Ectodermal cell (in vitro differentiated cells): ENCODE results near the gene NCBP2.

ENCODE experiments used
- H3K27ac ChIP-seq: 2 replicates; pipeline ENCODE4 v1.7.0; 2013; ENCODE audit warnings: mild to moderate bottlenecking, low read depth, low read length; ENCODE audit not compliant: insufficient read depth, poor library complexity, severe bottlenecking
- H3K27me3 ChIP-seq: 2 replicates; pipeline ENCODE4 v1.7.0; 2013; ENCODE audit warnings: mild to moderate bottlenecking, low read length; ENCODE audit not compliant: insufficient read depth, control insufficient read depth, poor library complexity, severe bottlenecking
- H3K36me3 ChIP-seq: one replicate; pipeline ENCODE4 v1.7.0; 2013; ENCODE audit warnings: low read length; ENCODE audit not compliant: control insufficient read depth, insufficient read depth
- H3K4me1 ChIP-seq: one replicate; pipeline ENCODE4 v1.7.0; 2013; ENCODE audit warnings: low read length; ENCODE audit not compliant: control insufficient read depth, insufficient read depth
- H3K4me3 ChIP-seq: 2 replicates; pipeline ENCODE4 v1.7.0; 2013; ENCODE audit warnings: low read depth, low read length, control low read depth; ENCODE audit not compliant: insufficient read depth
- H3K9me3 ChIP-seq: 2 replicates; pipeline ENCODE4 v1.7.0; 2013; ENCODE audit warnings: mild to moderate bottlenecking, low read length, moderate library complexity; ENCODE audit not compliant: control insufficient read depth
- WGBS, 2 experiments: methylation state at CpG; one replicate each; pipeline ENCODE4 v1.1.7; 2013; ENCODE audit warnings: missing lambda C conversion rate in 2 of 2; 5-methylcytosine and 5-hydroxymethylcytosine counted together

NCBP2 gene

DNA sequence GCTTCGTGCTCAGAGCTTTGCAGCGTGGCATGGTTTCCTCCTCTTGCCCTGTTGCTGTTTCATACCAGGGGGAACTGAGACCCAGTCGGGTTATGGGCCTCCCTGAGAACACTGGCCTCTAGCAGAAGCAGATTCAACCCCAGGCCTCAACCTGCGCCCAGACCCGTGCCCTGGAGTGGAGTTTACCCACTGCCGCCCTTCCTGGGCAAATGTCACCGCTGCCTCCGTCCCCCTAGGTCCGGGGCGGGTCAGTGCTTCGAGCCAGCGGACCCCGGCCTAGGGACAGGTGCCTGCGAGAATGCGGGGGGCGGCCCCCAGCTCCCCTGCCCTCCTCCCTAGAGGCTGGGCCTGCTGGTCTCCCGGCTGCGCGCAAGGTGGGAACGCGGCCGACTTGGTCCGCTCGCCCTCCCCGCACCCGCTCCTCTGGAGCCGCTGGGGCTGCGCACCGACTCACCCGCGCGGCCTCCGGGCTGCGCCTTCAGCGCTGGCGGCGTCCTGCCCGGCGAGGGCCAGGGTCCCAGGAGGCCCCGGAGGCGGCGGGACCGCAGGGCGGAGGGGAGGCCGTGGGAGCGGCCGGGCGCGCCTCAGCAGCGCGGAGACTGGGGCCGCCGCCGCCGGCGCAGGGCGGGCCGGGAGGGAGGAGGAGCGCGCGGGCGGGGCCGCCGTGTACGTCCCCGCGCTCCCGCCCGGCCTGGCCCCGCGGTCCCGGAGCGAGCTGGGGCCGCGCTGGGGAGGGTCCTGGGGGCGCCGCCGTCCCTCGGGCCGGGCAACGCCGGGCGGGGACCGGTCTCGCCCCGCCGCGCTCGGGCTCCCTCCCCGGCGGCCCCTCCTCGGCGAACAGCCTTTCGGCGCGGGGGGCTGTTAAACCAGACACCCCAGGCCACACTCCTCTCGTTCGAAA lies 26.2 kb upstream of the NCBP2 start, which contains the start of gene PIGZ:
TSS of gene PIGZ (minus strand) at position 601 of the 901 bp plus-strand sequence. CDS start 16,802 bp downstream, outside the sequence.
- H3K9me3 ChIP-seq, result no peaks in the 10 kb centered on the region
- H3K4me1 ChIP-seq, result no peaks in the 10 kb centered on the region
- H3K27me3 ChIP-seq, result peaks cover 78% of the 10 kb centered on the region
- H3K27ac ChIP-seq, result no peak within 1 kb of the TSS
- no peaks in the 10 kb centered on the region for H3K36me3 ChIP-seq
- H3K4me3 ChIP-seq, result peak within 1 kb of the TSS; percentile 45
- 2% methylated on average over 98 of the region's 98 CpGs for WGBS, 2 experiments

DNA sequence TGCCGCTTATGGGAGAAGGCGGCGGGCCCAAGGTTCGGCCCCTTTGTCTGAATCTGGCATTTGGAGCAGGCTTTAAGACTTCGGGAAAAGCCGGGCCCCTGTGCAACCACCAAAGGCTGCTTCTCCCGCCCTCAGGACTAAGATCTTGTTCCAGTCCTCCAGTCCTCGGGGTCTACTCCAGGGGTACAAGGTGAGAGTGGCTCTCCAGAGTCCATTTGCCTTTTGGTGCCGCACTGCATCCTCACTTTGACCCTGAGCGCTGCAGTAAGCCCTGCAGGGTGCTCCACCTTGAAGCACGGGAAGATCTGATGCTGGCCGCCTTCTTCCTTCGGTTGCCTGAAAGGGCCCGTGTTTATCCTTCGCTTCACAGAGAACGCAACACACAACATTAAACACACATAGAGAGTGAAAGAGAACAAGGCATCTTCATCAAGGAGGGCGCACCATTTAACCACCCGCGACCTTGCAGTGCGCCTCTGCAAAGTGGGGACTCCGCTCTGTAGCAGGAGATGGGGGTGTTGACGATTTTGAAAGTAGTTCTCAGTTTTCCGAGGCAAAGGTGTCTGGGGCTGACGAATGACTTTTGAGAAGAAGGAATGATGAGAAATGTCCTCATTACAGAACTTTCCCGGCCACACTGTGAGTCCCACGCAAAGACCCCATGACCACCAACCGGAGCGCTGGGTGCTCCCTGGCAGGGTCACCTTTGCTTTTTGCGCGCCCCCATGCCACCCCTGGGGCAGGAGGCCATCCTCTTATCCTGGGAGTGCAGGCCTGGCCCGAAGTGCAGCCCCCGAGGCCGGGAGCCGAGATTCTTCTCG lies 25.3 kb upstream of the NCBP2 start:
- Histone ChIP-seq H3K9me3 (no peaks in the 10 kb centered on the region), H3K27me3 (peaks cover 86% of the 10 kb centered on the region), H3K4me3 (peak overlapping the region; percentile 45), H3K27ac (no peak overlapping the region), H3K36me3 (no peaks in the 10 kb centered on the region), H3K4me1 (no peaks in the 10 kb centered on the region)
- 31 to 32% methylated on average over 35 of the region's 35 CpGs for WGBS, 2 experiments

DNA sequence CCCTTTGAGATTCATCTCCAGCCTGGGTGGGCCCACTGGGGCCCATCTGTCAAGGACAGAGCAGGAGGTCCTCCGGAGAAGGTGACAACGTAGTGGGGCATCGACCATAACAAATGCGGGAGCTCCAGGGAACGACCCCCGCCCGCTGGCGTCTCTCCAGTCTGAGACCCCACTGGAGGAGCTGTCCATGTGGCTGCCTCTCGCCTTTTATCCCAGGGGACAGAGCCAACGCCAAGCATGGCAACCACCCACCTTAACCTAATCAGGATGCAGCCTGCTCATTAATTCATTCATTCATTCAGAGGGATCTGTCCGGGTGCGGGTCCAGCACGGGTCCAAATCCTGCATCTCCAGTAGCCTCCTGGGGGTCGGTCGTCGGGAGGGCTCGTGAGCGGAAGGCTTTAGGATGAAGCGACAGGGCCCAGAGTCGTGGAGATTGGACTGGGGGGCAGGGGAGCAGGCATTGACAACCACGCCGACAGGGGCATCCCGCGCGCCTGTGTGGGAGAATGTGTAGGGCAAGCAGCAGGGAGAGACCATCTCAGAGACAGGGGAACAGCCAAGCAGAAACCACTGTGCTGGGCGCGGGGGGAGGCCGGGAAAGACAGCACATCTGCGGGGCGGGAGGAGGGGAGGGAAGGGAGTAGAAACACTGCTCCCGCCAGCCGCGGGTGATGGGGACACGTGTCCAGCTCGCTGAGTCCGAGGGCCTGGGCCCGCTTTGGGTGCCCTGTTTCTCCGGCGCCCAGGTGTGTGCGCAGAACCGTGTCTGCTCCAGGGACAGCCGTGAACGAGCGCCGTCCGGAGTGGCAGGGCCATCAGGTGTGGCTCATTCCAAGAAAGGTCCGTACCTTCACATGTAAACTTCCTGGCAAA lies 24.4 kb upstream of the NCBP2 start:
- WGBS, 2 experiments, result 21 to 23% methylated on average over 47 of the region's 47 CpGs
- Histone ChIP-seq H3K36me3 (no peaks in the 10 kb centered on the region), H3K27ac (no peak overlapping the region), H3K4me1 (no peaks in the 10 kb centered on the region), H3K27me3 (peaks cover 92% of the 10 kb centered on the region), H3K4me3 (peak overlapping the region; percentile 16), H3K9me3 (no peaks in the 10 kb centered on the region)

DNA sequence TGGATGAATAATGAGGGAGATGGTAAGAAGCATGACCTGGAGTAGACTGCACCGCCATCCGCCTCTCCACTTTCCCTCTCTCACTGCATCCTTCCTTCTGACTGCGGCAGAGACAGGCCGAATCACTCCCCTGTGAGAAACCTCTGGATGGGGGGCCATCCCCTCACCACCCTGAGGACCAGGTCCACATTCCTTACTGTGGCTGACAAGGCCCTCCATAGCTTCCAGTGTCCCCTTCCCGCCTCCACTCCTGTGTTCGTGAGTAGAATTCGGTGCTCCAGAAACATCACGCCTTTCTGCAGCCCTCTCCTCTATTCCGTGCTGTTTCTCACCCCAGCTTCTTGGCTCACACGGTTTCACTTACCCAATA lies 23.5 kb upstream of the NCBP2 start:
- no peaks in the 10 kb centered on the region for H3K9me3 ChIP-seq
- no peak overlapping the region for H3K27ac ChIP-seq
- WGBS, 2 experiments, result 88% methylated on average over 10 of the region's 10 CpGs
- no peaks in the 10 kb centered on the region for H3K4me1 ChIP-seq
- H3K27me3 ChIP-seq, result peaks cover 92% of the 10 kb centered on the region
- no peak overlapping the region for H3K4me3 ChIP-seq
- H3K36me3 ChIP-seq, result no peaks in the 10 kb centered on the region

DNA sequence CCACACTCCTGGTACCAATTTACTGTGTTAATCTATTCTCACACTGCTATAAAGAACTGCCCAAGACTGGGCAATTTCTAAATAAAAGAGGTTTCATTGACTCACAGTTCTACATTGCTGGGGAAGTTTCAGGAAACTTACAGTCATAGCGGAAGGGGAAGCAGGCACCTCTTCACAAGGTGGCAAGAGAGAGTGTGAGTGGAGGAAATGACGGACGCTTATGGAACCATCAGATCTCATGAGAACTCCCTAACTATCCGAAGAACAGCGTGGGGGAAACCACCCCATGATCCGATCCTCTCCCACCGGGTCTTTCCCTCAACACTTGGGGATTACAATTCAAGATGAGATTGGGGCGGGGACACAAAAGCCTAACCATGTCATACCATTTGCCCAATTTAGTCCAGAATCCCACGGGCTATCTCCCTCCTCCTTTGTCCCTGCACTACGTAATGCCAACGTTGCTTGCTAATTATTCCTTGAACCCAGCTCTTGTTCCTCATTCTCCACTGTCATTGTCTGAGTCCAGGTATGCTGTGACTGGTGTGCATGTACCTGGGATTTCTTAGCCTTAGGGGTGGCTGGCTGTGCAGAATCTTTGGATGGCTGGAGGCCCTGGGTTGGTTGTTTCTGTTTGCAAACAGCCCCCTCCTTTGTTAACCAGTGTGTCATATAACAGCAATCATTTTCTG lies 22.9 kb upstream of the NCBP2 start:
- H3K4me1 ChIP-seq, result no peaks in the 10 kb centered on the region
- WGBS, 2 experiments, result 79 to 83% methylated on average over 11 of the region's 11 CpGs
- no peak overlapping the region for H3K27ac ChIP-seq
- H3K36me3 ChIP-seq, result no peaks in the 10 kb centered on the region
- no peaks in the 10 kb centered on the region for H3K9me3 ChIP-seq
- H3K27me3 ChIP-seq, result peaks cover 89% of the 10 kb centered on the region
- no peak overlapping the region for H3K4me3 ChIP-seq

GRCh38 chr3:196963631-196963953 lies 21.3 kb upstream of the NCBP2 start:
- H3K4me3 ChIP-seq, result no peak overlapping the region
- H3K27ac ChIP-seq, result no peak overlapping the region
- peaks cover 81% of the 10 kb centered on the region for H3K27me3 ChIP-seq
- H3K36me3 ChIP-seq, result no peaks in the 10 kb centered on the region
- no peaks in the 10 kb centered on the region for H3K4me1 ChIP-seq
- WGBS, 2 experiments, result 55 to 62% methylated on average over 2 of the region's 2 CpGs
- no peaks in the 10 kb centered on the region for H3K9me3 ChIP-seq

DNA sequence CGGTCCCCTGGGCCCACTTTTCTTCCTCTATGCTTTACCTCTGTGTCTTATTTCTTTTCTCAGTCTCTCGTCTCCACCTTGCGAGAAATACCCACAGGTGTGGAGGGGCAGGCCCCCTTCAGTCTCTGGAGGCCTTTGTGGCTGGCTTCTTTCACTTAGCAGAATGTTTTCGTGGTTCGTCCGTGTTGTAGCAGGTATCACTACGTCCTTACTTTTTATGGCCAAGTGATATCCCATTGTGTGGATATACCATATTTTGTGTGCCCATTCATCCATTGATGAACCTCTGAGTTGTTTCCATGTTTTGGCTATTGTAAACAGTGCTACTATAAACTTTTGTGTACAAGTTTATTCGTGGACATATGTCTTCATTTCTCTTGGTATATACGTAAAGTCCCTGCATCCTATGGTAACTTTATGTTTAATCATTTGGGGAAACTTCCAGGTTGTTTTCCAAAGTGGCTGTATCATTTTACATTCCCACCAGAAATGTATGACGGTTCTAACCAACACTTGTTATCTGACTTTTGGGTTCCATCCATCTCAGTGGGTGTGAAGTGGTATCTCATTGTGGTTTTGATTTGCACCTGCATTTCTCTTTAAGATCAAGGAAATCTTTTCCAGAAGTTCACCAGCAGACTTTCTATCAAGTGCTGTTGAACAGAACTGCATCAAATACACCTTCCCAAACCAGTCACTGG lies 20.8 kb upstream of the NCBP2 start:
- Histone ChIP-seq H3K27me3 (peaks cover 76% of the 10 kb centered on the region), H3K36me3 (no peaks in the 10 kb centered on the region), H3K27ac (no peak overlapping the region), H3K4me1 (no peaks in the 10 kb centered on the region), H3K4me3 (no peak overlapping the region), H3K9me3 (no peaks in the 10 kb centered on the region)
- 88 to 89% methylated on average over 9 to 10 of the region's 10 CpGs for WGBS, 2 experiments

DNA sequence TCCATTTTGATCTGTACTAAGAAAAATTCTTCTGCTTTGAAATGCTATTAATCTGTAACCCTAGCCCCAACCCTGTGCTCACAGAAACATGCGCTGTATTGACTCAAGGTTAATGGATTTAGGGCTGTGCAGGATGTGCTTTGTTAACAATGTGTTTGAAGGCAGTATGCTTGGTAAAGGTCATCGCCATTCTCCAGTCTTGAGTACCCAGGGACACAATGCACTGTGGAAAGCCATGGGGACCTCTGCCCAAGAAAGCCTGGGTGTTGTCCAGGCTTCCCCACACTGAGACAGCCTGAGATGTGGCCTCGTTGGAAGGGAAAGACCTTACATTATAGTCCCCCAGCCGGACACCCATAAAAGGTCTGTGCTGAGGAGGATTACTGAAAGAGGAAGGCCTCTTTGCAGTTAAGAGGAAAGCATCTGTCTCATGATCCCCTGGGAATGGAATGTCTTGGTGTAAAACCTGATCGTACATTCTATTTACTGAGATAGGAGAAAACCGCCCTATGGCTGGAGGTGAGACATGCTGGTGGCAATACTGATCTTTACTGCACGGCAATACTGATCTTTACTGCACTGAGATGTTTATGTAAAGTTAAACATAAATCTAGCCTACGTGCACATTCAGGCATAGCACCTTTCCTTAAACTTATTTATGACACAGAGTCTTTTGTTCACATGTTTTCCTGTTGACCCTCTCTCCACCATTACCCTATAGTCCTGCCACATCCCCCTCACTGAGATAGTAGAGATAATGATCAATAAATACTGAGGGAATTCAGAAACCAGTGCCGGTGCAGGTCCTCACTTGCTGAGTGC lies 20.0 kb upstream of the NCBP2 start:
- Histone ChIP-seq H3K36me3 (no peaks in the 10 kb centered on the region), H3K4me1 (no peaks in the 10 kb centered on the region), H3K27me3 (peaks cover 68% of the 10 kb centered on the region), H3K9me3 (no peaks in the 10 kb centered on the region), H3K27ac (no peak overlapping the region), H3K4me3 (no peak overlapping the region)
- 92% methylated on average over 9 of the region's 9 CpGs for WGBS, 2 experiments
